ENCODE measurements around the gene APOBEC3F. TPM values are rescaled to one million over a fixed set of nuclear protein-coding genes. Genes with fewer than 3 reads are reported as not detected.
"Not testable (repeated sequence)": the region's sequence is repeated elsewhere in the genome, so short reads cannot be mapped to it uniquely, and the experiment has no call there.

APOBEC3F gene
- total RNA-seq, 1 donor from 2014 or later, result 2.8 TPM

DNA sequence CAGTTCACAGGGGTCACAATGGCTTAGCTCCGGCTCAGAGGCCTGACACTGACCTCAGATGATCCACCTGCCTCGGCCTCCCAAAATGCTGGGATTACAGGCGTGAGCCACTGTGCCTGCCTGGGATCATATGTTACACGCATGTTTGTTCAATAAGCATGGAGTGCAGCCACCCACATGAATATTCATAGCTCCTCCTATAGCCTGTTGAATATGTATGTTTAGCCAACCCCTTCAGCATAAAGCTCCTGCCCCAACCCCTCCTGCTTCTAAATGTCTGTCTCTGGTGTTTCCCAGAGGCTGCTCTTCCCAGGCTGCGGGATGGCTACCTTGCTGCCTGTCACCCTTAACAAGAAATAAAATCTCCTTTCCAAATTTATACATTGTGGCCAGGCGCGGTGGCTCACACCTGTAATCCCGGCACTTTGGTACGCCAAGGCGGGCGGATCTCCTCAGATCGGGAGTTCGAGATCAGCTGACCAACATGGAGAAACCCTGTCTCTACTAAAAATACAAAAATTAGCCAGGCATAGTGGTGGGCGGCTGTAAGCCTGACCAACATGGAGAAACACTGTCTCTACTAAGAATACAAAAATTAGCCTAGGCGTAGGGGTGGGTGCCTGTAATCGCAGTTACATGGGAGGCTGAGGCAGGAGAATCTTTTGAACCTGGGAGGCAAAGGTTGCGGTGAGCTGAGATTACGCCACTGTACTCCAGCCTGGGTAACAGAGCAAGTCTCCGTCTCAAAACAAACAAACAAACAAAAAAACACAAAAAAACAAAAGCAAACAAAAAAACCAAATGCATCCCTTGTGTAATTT is 1.1 kb upstream of the APOBEC3F start:
- Mint-ChIP-seq H3K4me3 (ENCODE audit: unreplicated experiment) (peak overlapping the region; percentile 84), H3K27me3 (ENCODE audit: unreplicated experiment) (peaks cover 2% of the 10 kb centered on the region), H3K4me1 (ENCODE audit: low read depth, unreplicated experiment) (peaks cover 6% of the 10 kb centered on the region), H3K27ac (ENCODE audit: unreplicated experiment) (peak overlapping the region; percentile 69), H3K36me3 (ENCODE audit: unreplicated experiment) (no peaks in the 10 kb centered on the region), H3K9me3 (ENCODE audit: unreplicated experiment) (peaks cover 6% of the 10 kb centered on the region)
- no peak for DNase-seq
- TF ChIP-seq, protein P1, sequence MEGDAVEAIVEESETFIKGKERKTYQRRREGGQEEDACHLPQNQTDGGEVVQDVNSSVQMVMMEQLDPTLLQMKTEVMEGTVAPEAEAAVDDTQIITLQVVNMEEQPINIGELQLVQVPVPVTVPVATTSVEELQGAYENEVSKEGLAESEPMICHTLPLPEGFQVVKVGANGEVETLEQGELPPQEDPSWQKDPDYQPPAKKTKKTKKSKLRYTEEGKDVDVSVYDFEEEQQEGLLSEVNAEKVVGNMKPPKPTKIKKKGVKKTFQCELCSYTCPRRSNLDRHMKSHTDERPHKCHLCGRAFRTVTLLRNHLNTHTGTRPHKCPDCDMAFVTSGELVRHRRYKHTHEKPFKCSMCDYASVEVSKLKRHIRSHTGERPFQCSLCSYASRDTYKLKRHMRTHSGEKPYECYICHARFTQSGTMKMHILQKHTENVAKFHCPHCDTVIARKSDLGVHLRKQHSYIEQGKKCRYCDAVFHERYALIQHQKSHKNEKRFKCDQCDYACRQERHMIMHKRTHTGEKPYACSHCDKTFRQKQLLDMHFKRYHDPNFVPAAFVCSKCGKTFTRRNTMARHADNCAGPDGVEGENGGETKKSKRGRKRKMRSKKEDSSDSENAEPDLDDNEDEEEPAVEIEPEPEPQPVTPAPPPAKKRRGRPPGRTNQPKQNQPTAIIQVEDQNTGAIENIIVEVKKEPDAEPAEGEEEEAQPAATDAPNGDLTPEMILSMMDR (IDR thresholded peaks at IDR 0.05; ENCODE audit: partially characterized antibody, unreplicated experiment), result no peak

DNA sequence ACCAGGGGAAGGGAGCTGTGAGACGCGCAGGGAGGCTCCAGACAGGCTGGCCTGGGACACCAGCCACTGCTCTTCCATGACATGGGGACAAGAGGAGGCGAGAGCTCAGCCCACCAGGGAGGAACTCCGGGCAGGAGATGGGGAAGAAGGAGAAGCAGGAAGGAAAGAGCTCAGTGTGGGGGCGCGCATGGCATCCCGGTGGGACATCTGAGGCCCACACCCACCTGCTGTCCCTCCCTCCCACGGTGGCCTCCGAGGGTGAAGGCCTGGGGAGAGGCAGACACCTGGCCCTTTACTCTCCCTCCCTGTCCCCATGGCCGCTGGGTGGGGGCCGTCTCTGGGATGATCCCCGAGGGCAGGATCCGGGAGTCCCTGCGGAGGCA is 518 bp upstream of the APOBEC3F start:
- DNase-seq; H3K4me1 Mint-ChIP-seq (ENCODE audit: low read depth, unreplicated experiment); H3K27me3 Mint-ChIP-seq (ENCODE audit: unreplicated experiment); H3K36me3 Mint-ChIP-seq (ENCODE audit: unreplicated experiment); H3K9me3 Mint-ChIP-seq (ENCODE audit: unreplicated experiment): not testable (repeated sequence)
- peak overlapping the region; percentile 69 for H3K27ac Mint-ChIP-seq (ENCODE audit: unreplicated experiment)
- peak overlapping the region; percentile 84 for H3K4me3 Mint-ChIP-seq (ENCODE audit: unreplicated experiment)

DNA sequence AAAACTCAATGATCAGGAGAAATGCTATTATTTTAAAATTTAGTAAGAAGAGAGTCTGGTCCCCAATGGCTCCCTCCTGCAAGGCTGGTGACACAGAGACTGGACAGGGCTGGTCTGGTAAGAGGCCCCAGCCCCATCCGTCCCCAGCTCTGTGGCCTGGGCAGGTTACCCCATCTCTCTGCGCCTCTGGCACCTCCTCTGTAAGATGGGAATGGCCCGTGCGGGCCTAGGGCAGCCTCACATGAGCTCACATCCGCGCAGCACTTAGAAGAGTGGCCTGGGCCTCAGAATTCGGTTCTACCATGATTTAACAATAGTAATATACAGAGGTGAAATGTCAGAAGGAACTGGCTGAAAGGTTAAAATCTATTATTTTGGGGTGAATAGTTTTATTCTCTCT is 1.2 kb downstream of the APOBEC3F start:
- peaks cover 6% of the 10 kb centered on the region for H3K4me1 Mint-ChIP-seq (ENCODE audit: low read depth, unreplicated experiment)
- H3K27me3 Mint-ChIP-seq (ENCODE audit: unreplicated experiment), result peaks cover 2% of the 10 kb centered on the region
- TF ChIP-seq, protein P1 (IDR thresholded peaks at IDR 0.05; ENCODE audit: partially characterized antibody, unreplicated experiment), result no peak
- DNase-seq, result no peak
- H3K36me3 Mint-ChIP-seq (ENCODE audit: unreplicated experiment), result no peaks in the 10 kb centered on the region
- no peak overlapping the region for H3K4me3 Mint-ChIP-seq (ENCODE audit: unreplicated experiment)
- H3K27ac Mint-ChIP-seq (ENCODE audit: unreplicated experiment), result no peak overlapping the region
- H3K9me3 Mint-ChIP-seq (ENCODE audit: unreplicated experiment), result peaks cover 9% of the 10 kb centered on the region

DNA sequence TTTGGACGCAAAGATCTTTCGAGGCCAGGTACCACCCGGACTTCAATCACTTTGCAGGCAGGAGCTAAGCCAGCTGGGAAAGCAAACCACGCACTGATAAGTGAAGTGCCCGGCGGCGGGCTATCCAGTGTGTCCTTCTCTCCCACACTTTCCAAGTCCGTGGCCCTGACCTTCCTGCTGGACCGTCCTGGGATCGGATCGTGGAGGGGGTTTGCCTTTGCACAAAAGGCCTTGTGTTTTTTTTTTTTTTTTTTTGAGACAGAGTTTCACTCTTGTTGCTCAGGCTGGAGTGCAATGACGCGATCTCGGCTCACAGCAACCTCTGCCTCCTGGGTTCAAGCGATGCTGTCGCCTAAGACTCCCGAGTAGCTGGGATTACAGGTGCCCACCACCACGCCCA is 2.4 kb downstream of the APOBEC3F start:
- not testable (repeated sequence) for H3K27ac Mint-ChIP-seq (ENCODE audit: unreplicated experiment)

DNA sequence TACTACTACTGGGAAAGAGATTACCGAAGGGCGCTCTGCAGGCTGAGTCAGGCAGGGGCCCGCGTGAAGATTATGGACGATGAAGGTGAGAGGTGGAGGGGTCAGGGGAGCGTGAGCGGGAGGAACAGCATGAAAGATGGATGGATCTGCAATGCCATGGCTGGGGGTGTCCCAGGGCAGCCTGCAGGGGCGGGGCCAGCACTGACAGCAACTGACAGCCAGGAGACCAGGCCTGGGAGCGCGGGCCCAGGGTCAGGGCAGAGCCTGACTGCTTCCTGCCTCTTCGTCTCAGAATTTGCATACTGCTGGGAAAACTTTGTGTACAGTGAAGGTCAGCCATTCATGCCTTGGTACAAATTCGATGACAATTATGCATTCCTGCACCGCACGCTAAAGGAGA is 4.5 kb downstream of the APOBEC3F start:
- not testable (repeated sequence) for DNase-seq; H3K27me3 Mint-ChIP-seq (ENCODE audit: unreplicated experiment); H3K4me1 Mint-ChIP-seq (ENCODE audit: low read depth, unreplicated experiment); H3K36me3 Mint-ChIP-seq (ENCODE audit: unreplicated experiment); H3K4me3 Mint-ChIP-seq (ENCODE audit: unreplicated experiment); H3K9me3 Mint-ChIP-seq (ENCODE audit: unreplicated experiment); H3K27ac Mint-ChIP-seq (ENCODE audit: unreplicated experiment)

More for the DNA sequence above, 2.4 kb downstream of the APOBEC3F start:
- H3K4me1 Mint-ChIP-seq (ENCODE audit: low read depth, unreplicated experiment); H3K27me3 Mint-ChIP-seq (ENCODE audit: unreplicated experiment); H3K9me3 Mint-ChIP-seq (ENCODE audit: unreplicated experiment); H3K4me3 Mint-ChIP-seq (ENCODE audit: unreplicated experiment); DNase-seq; H3K36me3 Mint-ChIP-seq (ENCODE audit: unreplicated experiment): not testable (repeated sequence)

DNA sequence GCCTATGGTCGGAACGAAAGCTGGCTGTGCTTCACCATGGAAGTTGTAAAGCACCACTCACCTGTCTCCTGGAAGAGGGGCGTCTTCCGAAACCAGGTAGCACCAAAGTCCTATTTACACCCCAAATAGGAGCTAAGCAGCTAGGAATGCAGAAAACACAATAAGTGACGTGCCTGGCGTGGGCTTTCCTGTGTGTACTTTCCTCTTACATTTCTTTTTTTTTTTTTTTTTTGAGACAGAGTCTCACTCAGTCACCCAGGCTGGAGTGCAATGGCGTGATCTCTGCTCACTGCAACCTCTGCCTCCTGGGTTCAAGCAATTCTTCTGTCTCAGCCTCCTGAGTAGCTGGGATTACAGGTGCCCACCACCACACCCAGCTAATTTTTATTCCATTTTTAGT is 8.8 kb downstream of the APOBEC3F start:
- H3K4me1 Mint-ChIP-seq (ENCODE audit: low read depth, unreplicated experiment); H3K27me3 Mint-ChIP-seq (ENCODE audit: unreplicated experiment); H3K36me3 Mint-ChIP-seq (ENCODE audit: unreplicated experiment); H3K9me3 Mint-ChIP-seq (ENCODE audit: unreplicated experiment); H3K4me3 Mint-ChIP-seq (ENCODE audit: unreplicated experiment); DNase-seq; H3K27ac Mint-ChIP-seq (ENCODE audit: unreplicated experiment): not testable (repeated sequence)

DNA sequence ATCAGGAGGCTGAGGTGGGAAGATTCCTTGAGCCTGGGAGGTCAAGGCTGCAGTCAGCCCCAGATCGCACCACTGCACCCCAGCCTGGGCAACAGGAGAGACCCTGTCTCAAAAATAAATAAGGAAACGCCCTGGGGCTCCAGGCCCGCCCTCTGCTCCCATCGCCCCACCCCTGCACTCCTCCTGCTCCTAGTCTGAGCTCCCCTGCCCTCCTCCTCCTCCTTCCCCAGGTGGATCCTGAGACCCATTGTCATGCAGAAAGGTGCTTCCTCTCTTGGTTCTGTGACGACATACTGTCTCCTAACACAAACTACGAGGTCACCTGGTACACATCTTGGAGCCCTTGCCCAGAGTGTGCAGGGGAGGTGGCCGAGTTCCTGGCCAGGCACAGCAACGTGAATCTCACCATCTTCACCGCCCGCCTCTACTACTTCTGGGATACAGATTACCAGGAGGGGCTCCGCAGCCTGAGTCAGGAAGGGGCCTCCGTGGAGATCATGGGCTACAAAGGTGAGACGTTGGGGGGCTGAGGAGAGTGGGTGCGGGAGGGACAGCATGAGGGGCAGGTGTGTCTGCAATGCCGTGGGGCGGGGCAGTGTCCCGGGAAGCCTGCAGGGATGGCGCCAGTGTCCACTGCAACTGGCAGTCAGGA is 11.3 kb downstream of the APOBEC3F start:
- H3K4me3 Mint-ChIP-seq (ENCODE audit: unreplicated experiment); H3K9me3 Mint-ChIP-seq (ENCODE audit: unreplicated experiment); DNase-seq; H3K27ac Mint-ChIP-seq (ENCODE audit: unreplicated experiment); H3K36me3 Mint-ChIP-seq (ENCODE audit: unreplicated experiment); H3K4me1 Mint-ChIP-seq (ENCODE audit: low read depth, unreplicated experiment); H3K27me3 Mint-ChIP-seq (ENCODE audit: unreplicated experiment): not testable (repeated sequence)
